HG03565 (cell line): ENCODE results near the gene NOTCH2.
"Not testable (repeated sequence)": the region's sequence is repeated elsewhere in the genome, so short reads cannot be mapped to it uniquely, and the experiment has no call there.

Experiments
- ATAC-seq: cut with Tn5 transposase; IDR thresholded peaks from one replicate; pipeline ENCODE4 v1.9.1; 2021; ENCODE audit warnings: mild to moderate bottlenecking, moderate library complexity; ENCODE audit not compliant: unreplicated experiment

NOTCH2 gene

GRCh38 chr1:119975582-119976254 is 93.7 kb downstream of the NOTCH2 start:
- ATAC-seq, result not testable (repeated sequence)

- no peak for ATAC-seq
Observed at GRCh38 chr1:119975006-119975405, 94.5 kb downstream of the NOTCH2 start.

GRCh38 chr1:119974013-119974412 is 95.4 kb downstream of the NOTCH2 start:
- ATAC-seq, result no peak

GRCh38 chr1:119971710-119972570 is 97.5 kb downstream of the NOTCH2 start:
- ATAC-seq, result no peak

GRCh38 chr1:119968601-119969000 is 100.9 kb downstream of the NOTCH2 start:
- no peak for ATAC-seq

GRCh38 chr1:119968068-119968492 is 101.4 kb downstream of the NOTCH2 start:
- peak; percentile 69 for ATAC-seq

GRCh38 chr1:119966681-119967080 is 102.8 kb downstream of the NOTCH2 start:
- no peak for ATAC-seq

- no peak for ATAC-seq
Observed at GRCh38 chr1:119966020-119966419, 103.4 kb downstream of the NOTCH2 start.

GRCh38 chr1:119964673-119965363 is 104.6 kb downstream of the NOTCH2 start:
- ATAC-seq, result no peak

GRCh38 chr1:119962296-119962968 is 107.0 kb downstream of the NOTCH2 start:
- no peak for ATAC-seq

GRCh38 chr1:119960501-119960900 is 109.0 kb downstream of the NOTCH2 start:
- no peak for ATAC-seq

GRCh38 chr1:119959268-119960220 is 109.9 kb downstream of the NOTCH2 start:
- no peak for ATAC-seq

- no peak for ATAC-seq
Observed at GRCh38 chr1:119958223-119958622, 111.2 kb downstream of the NOTCH2 start.

GRCh38 chr1:119956306-119956705 is 113.2 kb downstream of the NOTCH2 start:
- no peak for ATAC-seq

GRCh38 chr1:119954476-119955422 is 114.7 kb downstream of the NOTCH2 start:
- ATAC-seq, result no peak

- ATAC-seq, result no peak
Observed at GRCh38 chr1:119953266-119953998, 116.0 kb downstream of the NOTCH2 start.

- ATAC-seq, result no peak
Observed at GRCh38 chr1:119952496-119952895, 117.0 kb downstream of the NOTCH2 start.
